Measurements from ENCODE around the gene DPH2. TPM values are rescaled to one million over a fixed set of nuclear protein-coding genes. Genes with fewer than 3 reads are reported as not detected.

The DPH2 gene
- polyA plus RNA-seq, 1 experiment, result 35.3 TPM

DNA sequence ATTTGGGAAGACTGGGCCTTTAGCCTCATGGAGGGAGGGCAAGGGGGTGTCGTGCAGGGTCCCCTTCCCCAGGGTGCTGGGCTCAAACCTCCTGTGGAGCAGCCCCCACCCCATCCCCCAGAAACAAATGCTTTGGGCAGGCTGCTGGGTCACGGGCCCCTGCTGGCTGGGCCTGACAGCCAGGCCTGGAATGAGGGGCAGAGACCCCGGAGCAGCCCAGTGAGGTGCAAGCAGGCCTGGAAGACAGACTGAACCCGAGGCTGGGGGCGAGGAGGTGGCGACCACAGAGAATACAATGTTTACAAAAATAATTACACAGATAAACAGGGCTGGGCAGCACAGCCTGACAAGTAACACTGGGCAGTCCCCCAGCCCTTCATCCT, 26.9 kb downstream of the DPH2 start:
- peaks cover 23% of the 10 kb centered on the region for H3K36me3 ChIP-seq (ENCODE audit: control insufficient read depth, insufficient read depth, low read length)
- POLR2A ChIA-PET, result no interaction called here
- no peak for TF ChIP-seq CTCF (IDR thresholded peaks at IDR 0.05; ENCODE audit: insufficient read depth, low read depth, low read length)
- H3K27me3 ChIP-seq (ENCODE audit: control insufficient read depth, insufficient read depth, low read length), result no peaks in the 10 kb centered on the region
- H3K4me3 ChIP-seq (ENCODE audit: low read depth, low read length), result no peak overlapping the region
- CTCF ChIA-PET, result interaction anchor here (11.4 kb wide), 1 partner anchor 48 kb away, joined by 197 read pairs; no protein-coding TSS in a partner anchor
- no peak for DNase-seq (ENCODE audit: low read depth)

DNA sequence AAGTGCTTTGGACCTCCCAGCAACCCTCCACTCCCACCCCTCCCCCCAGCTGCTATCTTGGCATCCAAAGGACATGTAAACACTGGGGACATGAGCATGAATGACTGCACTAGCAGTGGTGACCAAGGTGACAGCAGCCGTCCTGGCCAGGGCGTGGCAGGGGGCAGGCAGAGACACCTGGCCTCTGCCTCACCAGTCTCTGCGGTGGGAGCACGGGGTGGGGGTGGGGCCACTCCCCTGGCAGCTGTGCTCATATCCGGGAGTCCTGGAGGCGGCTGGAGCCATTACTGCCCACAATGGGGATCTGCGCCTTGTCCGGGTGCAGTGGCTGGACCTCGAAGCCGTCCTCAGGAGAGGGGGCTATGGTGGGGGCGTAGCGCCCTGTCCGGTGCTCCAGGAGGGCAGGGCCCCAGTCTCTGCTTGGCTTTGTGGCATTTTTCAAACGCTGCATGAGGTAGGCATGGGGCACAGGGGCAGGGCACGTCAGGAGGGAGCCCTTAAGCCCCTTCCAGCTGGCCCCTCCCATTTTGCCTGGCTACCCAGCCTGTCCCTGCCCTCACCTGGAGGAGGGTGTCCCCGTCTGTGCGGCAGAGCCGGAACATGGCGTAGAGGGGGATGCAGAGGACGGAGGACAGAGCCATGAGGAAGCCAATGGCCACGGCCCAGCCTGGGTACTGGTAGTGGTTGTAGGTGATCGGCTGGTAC, 27.6 kb downstream of the DPH2 start:
- POLR2A ChIA-PET, result no interaction called here
- H3K36me3 ChIP-seq (ENCODE audit: control insufficient read depth, insufficient read depth, low read length), result peaks cover 26% of the 10 kb centered on the region
- H3K4me3 ChIP-seq (ENCODE audit: low read depth, low read length), result no peak overlapping the region
- no peaks in the 10 kb centered on the region for H3K27me3 ChIP-seq (ENCODE audit: control insufficient read depth, insufficient read depth, low read length)
- no peak for DNase-seq (ENCODE audit: low read depth)
- TF ChIP-seq CTCF (IDR thresholded peaks at IDR 0.05; ENCODE audit: insufficient read depth, low read depth, low read length), result no peak
- CTCF ChIA-PET, result interaction anchor here (11.4 kb wide), 1 partner anchor 47 kb away, joined by 197 read pairs; no protein-coding TSS in a partner anchor

DNA sequence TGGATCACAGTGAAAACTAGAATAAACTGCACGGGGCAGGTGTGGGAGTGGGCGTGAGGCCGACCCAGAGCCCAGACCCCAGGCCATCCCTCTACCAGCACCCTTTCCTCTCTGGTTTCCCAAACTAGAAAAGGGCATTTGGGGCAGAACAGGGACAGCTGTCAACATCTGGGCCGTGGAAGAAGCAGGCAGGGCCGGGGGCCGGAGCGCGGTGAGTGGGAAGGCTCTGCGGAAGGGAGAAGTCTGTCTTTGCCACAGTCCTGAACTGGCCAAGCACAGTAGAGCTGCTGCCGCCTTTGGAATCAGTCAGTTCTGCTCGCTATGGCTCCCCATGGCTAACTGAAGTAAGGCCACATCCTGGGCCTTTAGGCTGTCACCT, 28.2 kb downstream of the DPH2 start:
- TF ChIP-seq CTCF (IDR thresholded peaks at IDR 0.05; ENCODE audit: insufficient read depth, low read depth, low read length), result no peak
- Histone ChIP-seq H3K36me3 (ENCODE audit: control insufficient read depth, insufficient read depth, low read length) (peaks cover 28% of the 10 kb centered on the region), H3K4me3 (ENCODE audit: low read depth, low read length) (no peak overlapping the region), H3K27me3 (ENCODE audit: control insufficient read depth, insufficient read depth, low read length) (no peaks in the 10 kb centered on the region)
- POLR2A ChIA-PET, result no interaction called here
- CTCF ChIA-PET, result interaction anchor here (11.4 kb wide), 1 partner anchor 47 kb away, joined by 197 read pairs; no protein-coding TSS in a partner anchor
- no peak for DNase-seq (ENCODE audit: low read depth)

GRCh38 chr1:43999455-43999854, 29.6 kb downstream of the DPH2 start:
- peaks cover 30% of the 10 kb centered on the region for H3K36me3 ChIP-seq (ENCODE audit: control insufficient read depth, insufficient read depth, low read length)
- ChIA-PET POLR2A (no interaction called here), CTCF (interaction anchor here (1.4 to 11.4 kb wide), 2 partner anchors 37 to 45 kb away, joined by 3 to 197 read pairs; no protein-coding TSS in a partner anchor)
- TF ChIP-seq CTCF (IDR thresholded peaks at IDR 0.05; ENCODE audit: insufficient read depth, low read depth, low read length), result no peak
- H3K4me3 ChIP-seq (ENCODE audit: low read depth, low read length), result no peak overlapping the region
- H3K27me3 ChIP-seq (ENCODE audit: control insufficient read depth, insufficient read depth, low read length), result no peaks in the 10 kb centered on the region
- DNase-seq (ENCODE audit: low read depth), result no peak

DNA sequence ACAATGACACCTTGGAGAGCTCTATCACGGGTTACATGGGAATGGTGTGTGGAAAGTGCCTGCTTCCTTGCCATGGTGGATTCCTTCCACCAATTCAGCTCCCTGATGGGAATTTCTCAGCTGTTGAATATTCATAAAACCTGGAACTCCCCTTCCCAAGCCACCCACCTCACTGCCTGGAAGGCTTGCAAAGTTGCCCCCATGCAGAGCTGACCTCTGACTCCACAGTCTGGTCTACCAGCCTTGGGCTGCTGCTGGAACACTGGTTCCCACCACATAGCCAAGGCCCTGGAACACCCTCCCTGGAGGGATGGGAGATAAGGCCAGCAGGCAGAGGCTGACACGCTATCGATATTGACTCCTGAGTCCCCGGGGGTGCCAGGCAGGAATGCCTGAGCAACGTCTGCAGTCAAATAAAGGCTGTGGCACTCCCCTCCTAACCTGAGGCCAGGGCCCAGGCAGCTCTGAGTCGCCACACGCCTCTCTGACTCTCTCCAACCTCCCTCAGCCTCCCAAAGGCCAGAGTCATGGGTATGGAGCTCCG, 30.4 kb downstream of the DPH2 start:
- TF ChIP-seq CTCF (IDR thresholded peaks at IDR 0.05; ENCODE audit: insufficient read depth, low read depth, low read length), result no peak
- no peak overlapping the region for H3K4me3 ChIP-seq (ENCODE audit: low read depth, low read length)
- no peaks in the 10 kb centered on the region for H3K27me3 ChIP-seq (ENCODE audit: control insufficient read depth, insufficient read depth, low read length)
- CTCF ChIA-PET, result interaction anchor here (1.2 to 11.4 kb wide), 3 partner anchors 8 to 44 kb away, joined by 3 to 197 read pairs (median 3); no protein-coding TSS in a partner anchor
- DNase-seq (ENCODE audit: low read depth), result no peak
- POLR2A ChIA-PET, result no interaction called here
- peaks cover 31% of the 10 kb centered on the region for H3K36me3 ChIP-seq (ENCODE audit: control insufficient read depth, insufficient read depth, low read length)
